Mesothelial cell of epicardium (in vitro differentiated cells): ENCODE measurements around the gene SLC35F4. TPM values are rescaled to one million over a fixed set of nuclear protein-coding genes. Genes with fewer than 3 reads are reported as not detected.
"Not testable (repeated sequence)": the region's sequence is repeated elsewhere in the genome, so short reads cannot be mapped to it uniquely, and the experiment has no call there.

Experiments
- DNase-seq, 2 experiments: peaks; one replicate each; pipeline ENCODE4 v3.0.0; 2021; ENCODE audit warnings: low spot score in 2 of 2; ENCODE audit not compliant: unreplicated experiment in 2 of 2
- H3K27ac Mint-ChIP-seq: 2 replicates; pipeline ENCODE4 v1.8.0; 2021; ENCODE audit warnings: mixed read lengths
- H3K27me3 Mint-ChIP-seq: 2 replicates; pipeline ENCODE4 v1.8.0; 2021; ENCODE audit warnings: low read depth, mixed read lengths
- H3K36me3 Mint-ChIP-seq: 2 replicates; pipeline ENCODE4 v1.8.0; 2021; ENCODE audit warnings: mixed read lengths
- H3K4me1 Mint-ChIP-seq: 2 replicates; pipeline ENCODE4 v1.8.0; 2021; ENCODE audit warnings: mixed read lengths
- H3K4me3 Mint-ChIP-seq: 2 replicates; pipeline ENCODE4 v1.8.0; 2021; ENCODE audit warnings: mild to moderate bottlenecking, moderate library complexity, mixed read lengths
- H3K9me3 Mint-ChIP-seq: 2 replicates; pipeline ENCODE4 v1.8.0; 2021; ENCODE audit warnings: mixed read lengths
- total RNA-seq: library from RNA; stranded (reverse); gene quantifications from 3 replicates; pipeline ENCODE4 v1.2.1, GENCODE V29; 2021
- TF ChIP-seq, protein P1 (sequence below): fragments of 200-600 bp; sonication (generic); IDR thresholded peaks from one replicate; pipeline ENCODE4 v1.5.0; 2021; ENCODE audit warnings: antibody characterized with exemption; ENCODE audit not compliant: unreplicated experiment

The SLC35F4 gene
- total RNA-seq, 1 donor from 2014 or later: not detected

DNA sequence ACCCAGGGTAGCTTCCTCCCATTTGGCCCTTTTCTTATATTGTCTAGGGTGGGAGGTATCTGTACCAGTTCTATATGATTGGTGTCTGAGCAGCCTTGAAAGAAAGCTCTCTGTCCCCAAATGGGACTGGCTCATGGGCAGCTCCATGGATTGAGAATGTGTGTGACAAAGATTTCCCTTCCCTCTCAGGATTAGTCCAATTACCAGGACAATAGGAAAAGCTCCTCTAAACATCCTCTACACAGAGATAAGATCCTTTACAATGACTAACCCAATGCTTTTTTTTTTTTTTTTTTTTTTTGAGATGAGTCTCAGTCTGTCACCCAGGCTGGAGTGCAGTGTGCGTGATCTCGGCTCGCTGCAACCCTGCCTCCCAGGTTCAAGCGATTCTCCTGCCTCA is 112.1 kb downstream of the SLC35F4 start:
- no peak overlapping the region for H3K4me3 Mint-ChIP-seq
- peaks cover 20% of the 10 kb centered on the region for H3K4me1 Mint-ChIP-seq
- H3K9me3 Mint-ChIP-seq: peaks cover 3% of the 10 kb centered on the region
- H3K27ac Mint-ChIP-seq: no peak overlapping the region
- TF ChIP-seq, protein P1, sequence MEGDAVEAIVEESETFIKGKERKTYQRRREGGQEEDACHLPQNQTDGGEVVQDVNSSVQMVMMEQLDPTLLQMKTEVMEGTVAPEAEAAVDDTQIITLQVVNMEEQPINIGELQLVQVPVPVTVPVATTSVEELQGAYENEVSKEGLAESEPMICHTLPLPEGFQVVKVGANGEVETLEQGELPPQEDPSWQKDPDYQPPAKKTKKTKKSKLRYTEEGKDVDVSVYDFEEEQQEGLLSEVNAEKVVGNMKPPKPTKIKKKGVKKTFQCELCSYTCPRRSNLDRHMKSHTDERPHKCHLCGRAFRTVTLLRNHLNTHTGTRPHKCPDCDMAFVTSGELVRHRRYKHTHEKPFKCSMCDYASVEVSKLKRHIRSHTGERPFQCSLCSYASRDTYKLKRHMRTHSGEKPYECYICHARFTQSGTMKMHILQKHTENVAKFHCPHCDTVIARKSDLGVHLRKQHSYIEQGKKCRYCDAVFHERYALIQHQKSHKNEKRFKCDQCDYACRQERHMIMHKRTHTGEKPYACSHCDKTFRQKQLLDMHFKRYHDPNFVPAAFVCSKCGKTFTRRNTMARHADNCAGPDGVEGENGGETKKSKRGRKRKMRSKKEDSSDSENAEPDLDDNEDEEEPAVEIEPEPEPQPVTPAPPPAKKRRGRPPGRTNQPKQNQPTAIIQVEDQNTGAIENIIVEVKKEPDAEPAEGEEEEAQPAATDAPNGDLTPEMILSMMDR: no peak
- no peak for DNase-seq
- no peaks in the 10 kb centered on the region for H3K36me3 Mint-ChIP-seq
- H3K27me3 Mint-ChIP-seq: peaks cover 1% of the 10 kb centered on the region

DNA sequence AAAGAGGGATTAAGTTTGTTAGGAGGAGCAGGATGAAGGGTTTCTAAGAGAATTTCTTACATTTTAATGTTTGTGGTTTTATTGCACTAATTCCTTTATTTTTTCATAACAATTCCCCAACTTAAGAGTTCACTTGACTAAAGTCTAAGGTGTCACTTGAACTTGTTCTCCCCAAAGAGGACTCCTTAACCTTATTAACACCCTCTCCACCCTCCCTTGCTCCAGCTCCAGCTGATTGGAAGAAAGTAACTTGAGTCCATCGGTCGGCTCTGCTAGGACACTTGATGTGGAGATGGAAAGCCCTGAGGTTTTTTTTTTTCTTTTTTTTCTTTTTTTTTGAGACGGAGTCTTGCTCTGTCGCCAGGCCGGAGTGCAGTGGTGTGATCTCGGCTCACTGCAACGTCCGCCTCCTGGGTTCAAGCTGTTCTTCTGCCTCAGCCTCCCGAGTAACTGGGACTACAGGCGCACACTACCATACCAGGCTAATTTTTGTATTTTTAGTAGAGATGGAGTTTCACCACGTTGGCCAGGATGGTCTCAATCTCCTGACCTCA is 113.7 kb downstream of the SLC35F4 start:
- H3K27ac Mint-ChIP-seq: not testable (repeated sequence)

DNA sequence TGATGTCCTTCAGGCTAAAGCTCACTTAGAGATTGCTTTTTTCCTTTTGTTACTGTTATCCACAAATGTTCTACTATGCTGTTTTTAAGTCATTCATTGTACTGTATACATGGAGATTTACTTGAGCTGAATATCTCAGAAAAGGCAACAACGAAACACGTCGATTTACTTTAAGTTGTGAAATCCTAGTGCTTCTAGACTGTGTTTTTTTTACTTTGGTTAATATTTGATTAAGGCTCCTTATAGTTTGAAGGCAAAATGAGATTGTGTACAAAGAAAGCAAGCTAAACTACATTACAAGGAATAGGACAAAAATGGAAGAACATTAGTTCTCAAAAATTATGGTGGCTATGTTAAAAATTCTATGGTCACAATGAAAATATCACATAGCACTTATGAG is 114.5 kb downstream of the SLC35F4 start:
- H3K27ac Mint-ChIP-seq: no peak overlapping the region
- peaks cover 20% of the 10 kb centered on the region for H3K4me1 Mint-ChIP-seq
- H3K4me3 Mint-ChIP-seq: no peak overlapping the region
- H3K9me3 Mint-ChIP-seq: no peaks in the 10 kb centered on the region
- H3K36me3 Mint-ChIP-seq: no peaks in the 10 kb centered on the region
- H3K27me3 Mint-ChIP-seq: peaks cover 1% of the 10 kb centered on the region
- DNase-seq: no peak
- TF ChIP-seq, protein P1: no peak

More for the DNA sequence above, 113.7 kb downstream of the SLC35F4 start:
- peaks cover 20% of the 10 kb centered on the region for H3K4me1 Mint-ChIP-seq
- not testable (repeated sequence) for H3K9me3 Mint-ChIP-seq, H3K4me3 Mint-ChIP-seq, DNase-seq, H3K36me3 Mint-ChIP-seq, H3K27me3 Mint-ChIP-seq

DNA sequence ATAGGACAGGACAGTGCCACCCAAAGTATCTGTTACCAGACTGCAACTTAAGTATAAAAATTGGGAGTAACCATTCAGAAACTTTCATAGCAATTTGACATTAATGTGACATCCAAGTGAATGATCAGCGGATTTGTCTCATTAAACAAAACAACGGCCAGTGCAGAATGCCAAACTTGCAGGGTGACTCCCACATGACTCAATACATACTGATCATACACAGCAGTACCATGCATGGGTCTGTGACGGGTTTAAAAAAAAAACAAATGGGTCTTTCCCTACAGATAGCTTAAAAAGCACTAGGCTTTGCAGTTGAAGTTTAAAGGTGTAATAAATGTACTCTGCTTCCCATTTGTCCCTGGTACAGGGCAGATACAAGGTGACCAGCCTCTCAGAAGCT is 116.6 kb downstream of the SLC35F4 start:
- Mint-ChIP-seq H3K27ac (no peak overlapping the region), H3K4me3 (no peak overlapping the region), H3K9me3 (peaks cover 5% of the 10 kb centered on the region), H3K27me3 (peaks cover 1% of the 10 kb centered on the region), H3K4me1 (peaks cover 4% of the 10 kb centered on the region), H3K36me3 (no peaks in the 10 kb centered on the region)
- TF ChIP-seq, protein P1: no peak
- DNase-seq: no peak

DNA sequence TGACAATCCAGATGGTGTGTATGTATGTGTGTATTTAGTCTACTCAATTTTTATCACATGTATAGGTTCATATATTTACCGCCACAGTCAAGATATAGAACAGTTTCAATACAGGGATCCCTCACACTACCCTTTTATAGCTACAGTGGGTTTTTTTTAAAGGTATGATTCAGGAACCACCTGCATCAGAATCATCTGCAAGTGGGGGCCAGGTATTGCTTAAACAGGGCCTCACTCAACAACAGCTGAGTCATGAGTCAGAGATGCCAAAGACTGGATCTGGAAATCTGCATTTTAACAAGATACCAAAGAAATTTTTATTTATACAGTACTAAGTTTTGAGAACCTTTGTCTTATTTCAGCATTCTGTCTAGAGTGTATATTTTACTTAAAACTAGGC is 117.6 kb downstream of the SLC35F4 start:
- Mint-ChIP-seq H3K4me3 (no peak overlapping the region), H3K27me3 (peaks cover 6% of the 10 kb centered on the region), H3K9me3 (peaks cover 8% of the 10 kb centered on the region), H3K4me1 (no peaks in the 10 kb centered on the region), H3K27ac (no peak overlapping the region), H3K36me3 (no peaks in the 10 kb centered on the region)
- no peak for DNase-seq
- TF ChIP-seq, protein P1: no peak

DNA sequence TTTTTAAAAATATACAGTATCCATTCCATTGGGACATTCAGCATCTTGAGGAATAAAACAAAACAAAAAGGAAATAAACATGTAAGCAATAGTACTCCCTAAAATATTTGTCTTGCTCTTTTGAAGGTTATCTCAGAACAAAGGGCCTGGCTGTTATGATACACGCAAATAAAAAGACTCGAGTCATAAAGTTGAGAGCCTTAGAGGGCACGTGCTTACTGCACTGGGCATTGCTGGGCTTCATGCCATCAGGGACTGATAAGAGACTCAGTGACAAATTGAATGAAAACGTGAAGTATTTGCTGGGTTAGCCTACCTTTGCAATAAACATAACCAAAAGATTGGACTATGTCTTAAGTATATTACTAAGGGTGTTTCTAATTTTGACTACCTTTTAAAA is 118.9 kb downstream of the SLC35F4 start:
- Mint-ChIP-seq H3K4me1 (no peaks in the 10 kb centered on the region), H3K27ac (no peak overlapping the region), H3K36me3 (no peaks in the 10 kb centered on the region), H3K27me3 (peaks cover 18% of the 10 kb centered on the region), H3K4me3 (no peak overlapping the region), H3K9me3 (peaks cover 20% of the 10 kb centered on the region)
- TF ChIP-seq, protein P1: no peak
- DNase-seq: no peak
